HG03378 (cell line): ENCODE measurements around the gene TEDC2.
"Not testable (repeated sequence)": the region's sequence is repeated elsewhere in the genome, so short reads cannot be mapped to it uniquely, and the experiment has no call there.

ENCODE experiments used
- ATAC-seq: cut with Tn5 transposase; IDR thresholded peaks from one replicate; pipeline ENCODE4 v1.9.1; 2021; ENCODE audit warnings: mild to moderate bottlenecking, moderate library complexity; ENCODE audit not compliant: unreplicated experiment

TEDC2 gene

DNA sequence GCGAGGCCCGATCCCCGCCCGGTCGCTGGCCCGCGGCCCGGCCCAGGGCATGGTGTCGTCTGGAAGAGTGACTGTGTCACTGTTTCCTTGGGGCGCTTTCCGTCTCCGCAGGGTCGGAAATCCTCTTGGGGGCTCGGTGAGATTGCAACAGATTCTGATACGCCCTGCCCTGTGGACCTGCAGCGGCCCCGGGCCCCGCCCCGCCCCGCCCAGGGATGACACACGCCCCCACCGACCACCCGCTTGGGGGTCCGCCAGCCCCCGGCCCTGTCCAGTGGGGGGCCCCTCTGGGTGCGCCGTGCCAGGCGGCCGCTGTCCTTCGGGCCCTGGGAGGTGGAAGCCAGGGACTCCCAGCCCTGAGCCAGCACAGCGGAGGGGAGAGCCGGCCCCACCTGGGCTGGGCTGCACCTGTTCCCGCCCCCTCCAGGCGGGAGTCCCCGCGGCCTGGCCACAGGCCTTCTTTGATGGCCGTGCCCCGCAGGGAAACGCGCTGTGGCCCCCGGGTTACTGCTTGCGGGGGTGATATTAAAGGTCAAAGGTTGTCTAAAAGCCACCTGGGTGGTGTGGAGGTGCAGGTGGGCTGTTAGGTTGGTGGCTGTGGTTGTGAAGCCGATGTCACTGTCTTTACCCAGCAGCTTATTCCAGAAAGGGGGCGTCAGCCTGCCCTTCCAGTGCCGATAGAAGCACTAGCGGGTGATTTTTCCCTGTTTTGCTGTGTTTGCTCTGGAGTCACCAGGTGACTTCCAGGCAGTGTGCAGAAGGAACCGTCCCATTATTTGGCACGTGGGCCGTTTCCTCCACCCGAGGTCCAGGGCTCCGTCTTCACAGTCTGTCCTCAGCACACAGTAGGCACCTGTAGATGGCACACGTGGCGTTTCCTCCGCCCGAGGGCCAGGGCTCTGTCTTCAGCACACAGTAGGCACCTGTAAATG, 15.8 kb downstream of the TEDC2 start:
- no peak for ATAC-seq

DNA sequence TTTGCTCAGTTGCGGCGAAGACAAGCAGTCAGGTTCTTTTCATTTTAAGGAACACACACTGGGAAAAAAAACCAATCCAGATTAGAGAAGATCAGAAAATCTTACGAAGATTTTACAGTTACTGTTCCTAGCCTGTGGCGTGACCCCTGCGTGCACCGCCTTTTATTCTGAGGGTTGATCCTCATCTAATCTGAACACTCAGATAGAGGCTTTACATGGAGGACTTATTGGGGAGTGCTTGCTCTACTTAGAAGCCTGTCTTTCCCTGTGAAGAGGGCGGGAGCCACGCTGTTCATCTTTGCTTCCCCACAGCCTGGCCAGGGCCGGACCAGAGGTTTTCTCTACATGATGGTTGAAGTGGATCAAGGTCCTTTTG, 16.4 kb downstream of the TEDC2 start:
- ATAC-seq = no peak

DNA sequence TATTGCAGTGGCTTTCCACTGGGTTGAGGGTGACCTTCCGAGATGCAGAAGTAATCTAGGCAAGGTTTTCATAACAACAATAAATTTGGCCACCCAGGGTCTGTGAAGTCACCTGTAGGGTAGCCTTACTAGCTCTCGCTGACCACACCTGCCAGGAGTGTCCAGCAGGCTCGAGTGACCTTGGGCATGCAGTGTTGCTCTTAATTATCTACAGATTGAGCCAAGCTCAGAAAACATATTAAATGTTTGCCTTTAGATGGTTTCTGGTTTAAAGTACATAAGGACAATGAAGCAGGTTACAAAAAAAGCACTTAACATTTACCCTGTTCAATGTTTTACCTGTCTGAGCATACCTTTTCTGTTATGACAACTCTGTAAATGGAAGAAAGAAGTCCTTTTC, 16.8 kb downstream of the TEDC2 start:
- no peak for ATAC-seq

DNA sequence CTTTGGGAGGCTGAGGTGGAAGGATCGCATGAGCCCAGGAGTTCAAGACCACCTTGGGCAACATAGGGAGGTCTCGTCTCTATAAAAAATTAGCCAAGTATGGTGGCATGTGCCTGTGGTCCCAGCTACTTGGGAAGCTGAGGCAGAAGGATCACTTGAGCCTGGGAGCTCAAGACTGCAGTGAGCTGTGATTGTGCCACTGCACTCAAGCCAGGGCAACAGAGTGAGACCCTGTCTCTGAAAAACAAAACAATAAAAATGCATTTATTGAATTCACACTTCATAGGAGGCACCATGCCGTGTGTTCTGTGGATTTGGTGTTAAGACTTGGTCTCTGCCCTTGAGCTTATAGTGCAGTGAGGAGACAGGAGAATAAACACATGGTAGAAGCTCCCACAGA, 17.4 kb downstream of the TEDC2 start:
- no peak for ATAC-seq

DNA sequence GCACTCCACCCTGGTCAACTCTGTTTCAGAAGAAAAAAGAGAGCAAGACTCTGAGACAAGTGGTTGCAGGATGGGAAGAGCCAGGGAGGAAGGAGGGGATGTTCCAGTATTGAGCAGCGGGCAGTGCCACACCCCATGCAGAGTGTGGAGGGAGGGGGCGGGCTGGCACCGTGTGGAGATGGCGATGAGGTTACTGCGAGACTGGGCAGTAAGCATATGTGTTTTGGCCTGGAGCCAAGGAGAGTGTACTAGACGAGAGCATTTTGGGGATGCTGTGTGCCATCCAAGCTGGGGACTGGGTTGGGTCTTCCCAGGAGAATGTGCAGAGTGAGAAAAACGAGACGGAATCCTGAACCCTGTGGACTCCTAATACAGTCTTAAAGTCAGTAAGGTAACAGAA, 18.4 kb downstream of the TEDC2 start:
- ATAC-seq = no peak

DNA sequence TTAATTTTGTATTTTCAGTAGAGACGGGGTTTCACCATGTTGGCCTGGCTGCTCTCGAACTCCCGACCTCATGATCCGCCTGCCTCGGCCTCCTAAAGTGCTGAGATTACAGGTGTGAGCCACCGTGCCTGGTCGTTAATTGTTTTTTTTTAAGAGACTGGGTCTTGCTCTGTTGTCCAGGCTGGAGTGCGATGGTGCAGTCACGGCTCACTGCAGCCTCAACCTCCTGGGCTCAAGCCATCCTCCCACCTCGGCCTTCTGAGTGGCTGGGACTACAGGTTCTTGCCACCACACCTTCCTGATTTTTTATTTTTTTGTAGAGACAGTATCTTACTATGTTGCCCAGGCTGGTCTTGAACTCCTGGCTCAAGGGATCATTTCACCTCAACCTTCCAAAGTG, 20.1 kb downstream of the TEDC2 start:
- ATAC-seq = not testable (repeated sequence)

DNA sequence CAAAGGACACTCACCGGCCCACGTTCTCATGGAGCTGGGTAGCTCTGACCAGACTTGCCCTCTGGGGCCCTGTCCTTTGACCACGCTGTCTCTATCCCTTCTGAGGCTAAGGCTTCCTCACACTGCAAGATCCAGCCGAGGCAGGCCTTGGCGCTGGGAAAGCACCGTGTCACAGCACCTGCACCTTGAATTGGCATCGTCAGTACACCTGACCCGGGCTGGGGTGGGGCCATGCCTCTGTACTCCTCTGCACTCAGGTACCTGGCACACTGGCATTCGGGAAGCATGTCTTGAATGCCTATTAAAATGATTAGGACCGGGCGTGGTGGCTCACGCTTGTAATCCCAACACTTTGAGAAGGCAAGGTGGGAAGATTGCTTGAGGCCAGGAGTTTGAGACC, 21.0 kb downstream of the TEDC2 start:
- ATAC-seq = no peak

DNA sequence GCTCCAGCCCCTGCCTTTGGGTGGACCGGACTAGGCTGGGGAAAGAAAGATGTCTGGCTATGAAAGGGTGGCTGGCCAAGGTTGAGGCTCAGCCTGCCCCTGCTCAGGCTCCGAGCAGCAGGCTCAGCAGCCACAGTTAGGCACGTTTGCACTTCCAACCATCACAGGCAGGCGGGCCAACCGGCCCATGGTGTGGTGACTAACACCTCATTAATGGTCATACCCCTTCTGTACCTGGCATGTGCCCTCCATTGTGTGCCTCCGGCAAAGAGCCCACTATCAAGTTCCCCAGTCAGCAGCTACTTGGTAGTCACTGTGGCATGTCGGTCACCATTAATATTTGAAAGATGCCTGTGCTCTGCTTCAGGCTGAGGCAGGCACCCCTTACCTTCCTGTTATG, 21.8 kb downstream of the TEDC2 start:
- no peak for ATAC-seq

DNA sequence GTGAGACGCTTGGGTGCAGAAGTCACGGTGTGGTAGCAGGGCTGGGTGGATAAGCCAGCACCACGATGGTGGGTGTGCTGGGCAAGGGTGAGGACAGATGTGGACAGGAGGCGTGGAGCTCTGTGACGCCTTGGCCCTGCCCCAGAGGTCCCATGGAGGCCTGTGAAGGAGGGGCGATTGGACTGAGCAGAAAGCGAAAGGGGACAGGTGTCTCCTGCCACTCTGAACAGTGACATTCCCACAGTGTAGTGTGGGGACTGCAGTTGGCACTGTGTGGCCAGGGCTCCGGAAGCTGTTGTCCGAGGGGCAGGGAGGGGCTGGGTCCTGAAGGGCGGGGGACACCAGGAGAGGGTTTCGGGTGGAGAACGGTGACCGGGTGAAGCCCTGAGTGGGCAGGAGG, 22.3 kb downstream of the TEDC2 start:
- no peak for ATAC-seq

DNA sequence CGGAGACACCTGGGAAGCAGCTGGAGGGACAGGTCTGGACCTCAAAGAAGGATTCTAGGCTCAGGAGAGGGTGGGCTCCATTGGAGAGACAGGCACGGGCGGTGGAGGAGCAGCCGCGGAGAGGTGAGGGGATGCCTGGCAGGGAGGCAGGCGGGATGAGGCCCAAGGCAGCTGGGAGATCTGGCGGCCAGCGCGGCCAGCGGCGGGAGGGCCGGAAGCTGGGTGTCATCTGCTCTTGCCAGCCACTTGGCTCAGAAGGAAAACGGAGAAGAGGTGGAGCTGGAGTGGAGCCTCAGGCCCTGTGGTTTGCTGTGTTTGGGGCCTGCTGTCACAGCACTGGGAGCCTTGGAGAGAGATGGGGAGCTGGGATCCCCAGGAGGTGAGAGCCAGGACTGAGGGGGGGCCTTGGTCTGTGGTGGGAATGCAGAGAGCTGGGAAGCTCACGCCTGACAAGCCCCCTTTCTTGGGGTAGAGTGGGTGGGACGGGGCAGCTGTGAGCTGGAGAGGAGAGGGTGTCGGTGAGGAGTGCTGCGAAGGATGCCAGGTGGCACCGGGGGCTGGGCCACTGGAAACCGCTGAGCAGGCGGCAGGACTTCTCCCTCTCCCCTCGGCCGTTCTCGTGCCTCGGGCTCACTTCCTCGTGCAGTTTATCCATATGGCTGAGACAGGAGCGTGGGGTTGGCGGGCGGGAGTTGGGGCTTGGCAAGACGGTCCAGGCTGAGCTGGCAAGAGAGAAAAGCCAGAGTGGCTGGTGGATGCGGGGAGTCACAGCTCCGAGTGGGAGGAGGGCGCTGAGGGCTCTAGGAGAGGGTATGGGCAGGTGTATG, 23.0 kb downstream of the TEDC2 start:
- ATAC-seq = no peak

DNA sequence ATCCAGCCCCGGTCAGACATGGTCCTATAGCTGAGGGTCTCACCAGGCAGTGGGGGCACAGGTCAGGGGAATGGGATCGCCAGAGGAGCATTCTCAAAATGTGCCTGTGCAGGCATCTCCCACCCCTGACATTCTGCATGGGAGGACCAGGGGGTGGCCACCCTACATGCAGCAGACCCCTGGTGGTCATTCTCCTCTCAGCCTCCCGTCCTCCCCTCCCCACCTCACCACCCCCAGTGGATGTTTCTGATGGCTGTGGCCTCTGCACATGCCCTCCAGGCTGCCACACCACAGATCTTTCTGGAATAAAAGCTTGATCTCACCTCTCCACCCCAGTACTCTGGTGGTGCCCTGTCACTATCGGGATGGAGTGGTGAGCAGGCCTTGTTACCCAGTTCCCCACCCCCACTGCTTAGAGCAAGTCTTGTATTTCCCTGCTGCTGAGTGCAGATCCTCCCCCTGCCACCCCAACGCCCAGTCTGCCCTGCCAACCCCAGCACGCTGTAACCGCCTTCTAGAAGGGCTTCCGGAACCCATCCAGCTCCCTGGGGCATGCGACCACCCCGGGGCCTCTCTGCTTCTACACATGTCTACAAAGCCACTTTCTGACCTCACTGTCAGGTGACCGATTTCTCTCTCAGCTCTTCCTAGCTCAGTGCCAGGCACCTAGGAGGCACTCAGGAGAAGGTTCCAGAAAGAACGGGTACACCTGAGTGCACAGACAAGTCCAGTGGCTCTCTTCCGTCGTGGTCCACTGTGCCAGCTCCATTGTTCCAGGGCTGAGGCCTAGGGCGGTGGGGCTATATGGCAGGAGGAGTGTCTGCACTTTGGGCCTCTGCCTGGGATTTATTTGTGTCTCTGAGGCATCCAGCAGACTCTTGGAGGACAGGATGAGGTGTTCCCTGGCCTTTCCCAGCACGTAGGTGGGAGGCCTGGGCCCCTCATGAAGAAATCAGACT, 24.3 kb downstream of the TEDC2 start:
- no peak for ATAC-seq

DNA sequence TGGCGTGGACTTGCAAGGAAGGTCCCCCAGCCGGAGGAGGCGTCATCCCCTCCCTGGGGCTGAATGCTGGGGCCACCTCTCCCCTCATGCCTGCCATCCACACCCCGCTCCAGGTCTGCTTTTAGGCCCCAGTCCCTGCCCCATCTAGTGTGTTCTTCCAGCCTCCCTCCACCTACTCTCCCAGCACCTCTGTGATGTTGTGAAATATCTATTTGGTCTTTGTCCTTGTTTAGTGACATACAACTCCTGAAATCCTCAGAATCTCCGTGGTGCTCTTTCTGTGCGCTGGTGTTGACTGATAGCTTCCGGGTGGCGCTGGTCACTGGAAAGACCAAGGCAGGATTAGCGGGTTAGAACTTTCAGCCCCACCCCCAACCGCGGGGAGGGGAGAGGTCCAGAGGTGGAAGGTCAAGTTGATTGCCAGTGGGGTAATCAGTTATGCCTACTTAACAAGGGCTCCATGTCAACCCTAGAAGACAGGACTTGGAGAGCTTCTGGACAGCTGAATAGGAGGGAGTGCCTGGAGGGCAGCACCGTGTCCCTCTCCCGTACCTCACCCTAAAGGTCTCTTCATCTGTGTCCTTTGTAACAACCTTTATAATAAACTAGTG, 25.1 kb downstream of the TEDC2 start:
- ATAC-seq = no peak

DNA sequence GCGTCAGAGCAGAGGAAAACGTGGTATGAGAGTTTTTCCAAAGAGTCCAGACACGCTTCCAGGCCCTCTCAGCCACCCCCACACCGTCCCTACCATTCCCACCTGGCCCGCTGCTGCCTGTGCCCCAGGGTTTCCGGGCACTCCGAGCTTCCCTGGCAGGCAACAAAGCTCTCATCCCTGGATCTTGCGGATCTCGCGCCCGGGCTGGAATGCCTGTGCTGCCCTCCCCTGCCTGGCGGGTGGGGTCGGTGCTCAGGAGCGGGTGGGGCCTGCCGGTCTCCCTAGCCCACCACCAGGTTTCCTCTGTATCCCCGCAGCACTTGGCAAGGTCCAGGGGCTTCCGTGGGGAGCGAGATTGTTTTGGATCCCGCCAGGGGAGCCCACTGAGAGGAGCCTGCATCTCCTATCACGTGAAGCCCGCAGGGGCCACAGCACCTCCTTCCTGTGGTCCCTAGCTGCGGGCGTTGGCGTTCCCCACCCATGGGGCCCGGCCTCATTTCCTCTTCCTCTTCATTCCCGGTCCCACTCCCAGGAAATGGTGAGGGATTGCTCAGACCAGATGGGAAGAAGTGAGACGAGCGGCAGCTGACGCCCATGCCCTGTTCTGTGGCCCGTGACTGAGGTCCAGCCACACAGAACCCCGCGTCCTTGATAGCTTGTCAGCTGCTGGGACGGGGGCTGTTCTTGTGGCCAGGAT, 26.1 kb downstream of the TEDC2 start:
- no peak for ATAC-seq

DNA sequence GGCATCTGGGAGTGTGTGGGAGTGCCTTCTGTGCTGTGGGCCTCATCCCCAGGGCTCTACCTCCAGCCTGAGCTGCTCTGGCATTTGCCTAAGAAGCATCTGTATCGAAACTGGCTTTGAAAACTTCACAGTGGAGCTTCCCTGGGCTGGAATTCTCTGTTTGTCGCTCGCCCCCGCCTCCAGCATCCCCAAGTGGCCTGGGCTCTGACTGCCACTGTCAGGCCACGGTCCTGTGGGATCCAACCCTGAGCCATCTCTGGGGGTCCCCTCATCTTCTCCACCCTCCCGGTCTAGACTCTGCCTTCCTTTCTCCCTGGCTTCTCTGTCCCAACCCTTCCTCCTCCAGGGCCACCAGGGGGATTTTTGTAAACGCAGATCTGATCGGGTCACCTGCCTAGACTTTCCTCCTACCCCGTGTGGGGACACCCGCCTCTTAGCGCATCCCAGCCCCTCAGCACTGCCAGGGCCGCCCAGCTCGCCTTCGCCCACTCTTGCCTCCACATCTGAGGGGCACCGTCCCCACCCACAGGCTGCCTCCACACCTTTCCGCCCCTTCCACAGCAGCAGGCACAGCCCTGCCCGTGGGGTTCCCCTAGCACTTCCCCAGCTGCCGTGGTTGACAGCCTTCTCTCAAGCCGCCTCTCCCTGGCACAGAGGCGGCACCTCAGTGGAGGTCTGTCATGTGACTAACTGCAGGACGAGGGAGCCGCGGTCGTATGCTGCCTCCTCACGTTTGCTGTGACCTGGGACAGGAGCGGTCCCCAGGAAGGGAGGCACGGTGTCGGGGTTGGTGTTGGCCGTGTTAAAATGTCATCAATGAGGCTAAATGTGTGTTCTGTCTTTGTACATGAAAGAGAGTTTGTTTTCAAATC, 27.0 kb downstream of the TEDC2 start:
- ATAC-seq = peak; percentile 53

DNA sequence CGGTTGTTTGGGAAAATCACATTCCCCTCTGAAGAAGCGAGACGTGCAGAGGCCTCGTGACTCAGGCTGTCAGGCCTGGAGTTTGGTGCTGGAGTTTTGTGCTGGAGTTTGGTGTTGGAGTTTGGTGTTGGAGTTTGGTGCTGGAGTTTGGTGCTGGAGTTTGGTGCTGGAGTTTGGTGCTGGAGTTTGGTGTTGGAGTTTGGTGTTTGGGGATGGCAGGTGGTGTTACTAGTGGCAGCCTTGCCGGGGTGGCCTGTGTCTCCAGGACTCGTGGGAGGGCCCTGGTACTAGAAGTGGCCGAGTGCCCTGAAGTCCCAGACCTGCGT, 27.6 kb downstream of the TEDC2 start:
- ATAC-seq = no peak

DNA sequence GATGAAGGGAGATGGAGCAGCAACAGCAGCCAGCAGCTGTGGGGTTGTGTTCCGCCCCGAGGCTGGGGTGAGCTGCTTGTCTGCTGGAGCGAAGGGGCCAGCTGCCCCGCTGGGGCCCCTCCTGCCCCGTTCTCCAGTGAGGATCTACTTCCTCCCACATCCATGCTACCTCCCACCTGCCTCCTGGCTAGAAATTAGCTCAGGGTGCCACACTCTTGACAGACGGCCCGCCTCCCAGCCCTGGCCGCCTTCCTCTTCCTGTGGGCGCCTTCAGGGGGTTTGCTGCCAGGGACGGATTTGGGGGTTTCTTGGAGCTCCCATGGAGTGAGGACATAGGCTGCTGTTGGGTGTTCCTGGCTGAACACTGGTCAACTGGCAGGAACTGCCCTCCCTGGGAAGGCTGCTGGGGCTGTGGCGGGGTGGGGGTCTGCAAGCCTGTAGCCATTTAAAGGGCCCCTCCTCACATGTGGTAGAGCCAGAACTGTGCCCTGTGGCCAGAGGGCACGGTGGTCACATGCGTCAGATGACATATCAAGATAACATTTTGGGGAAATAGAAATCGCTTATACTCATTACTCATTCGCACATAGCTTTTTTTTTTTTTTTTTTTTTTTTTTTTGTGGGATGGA, 28.1 kb downstream of the TEDC2 start:
- no peak for ATAC-seq

DNA sequence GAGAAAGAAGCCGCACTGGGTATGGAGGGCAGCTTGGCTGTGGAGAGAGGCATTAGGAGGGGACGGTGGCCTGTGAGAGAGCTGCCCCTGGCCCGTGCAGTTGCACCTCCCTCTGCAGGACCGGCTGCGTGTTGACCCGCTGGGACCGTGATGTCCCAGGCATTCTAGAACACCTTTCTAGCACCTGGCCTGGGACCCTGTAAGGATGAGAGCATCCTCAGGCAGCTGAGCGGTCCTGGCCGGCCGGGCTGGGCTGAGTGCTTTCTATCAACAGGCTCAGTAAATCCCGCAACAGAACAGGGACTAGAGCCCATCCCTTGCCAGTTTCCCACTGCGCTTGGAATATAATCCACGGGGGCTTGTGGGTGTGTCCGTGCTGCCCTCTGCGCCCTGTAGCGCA, 29.7 kb downstream of the TEDC2 start:
- ATAC-seq = no peak

DNA sequence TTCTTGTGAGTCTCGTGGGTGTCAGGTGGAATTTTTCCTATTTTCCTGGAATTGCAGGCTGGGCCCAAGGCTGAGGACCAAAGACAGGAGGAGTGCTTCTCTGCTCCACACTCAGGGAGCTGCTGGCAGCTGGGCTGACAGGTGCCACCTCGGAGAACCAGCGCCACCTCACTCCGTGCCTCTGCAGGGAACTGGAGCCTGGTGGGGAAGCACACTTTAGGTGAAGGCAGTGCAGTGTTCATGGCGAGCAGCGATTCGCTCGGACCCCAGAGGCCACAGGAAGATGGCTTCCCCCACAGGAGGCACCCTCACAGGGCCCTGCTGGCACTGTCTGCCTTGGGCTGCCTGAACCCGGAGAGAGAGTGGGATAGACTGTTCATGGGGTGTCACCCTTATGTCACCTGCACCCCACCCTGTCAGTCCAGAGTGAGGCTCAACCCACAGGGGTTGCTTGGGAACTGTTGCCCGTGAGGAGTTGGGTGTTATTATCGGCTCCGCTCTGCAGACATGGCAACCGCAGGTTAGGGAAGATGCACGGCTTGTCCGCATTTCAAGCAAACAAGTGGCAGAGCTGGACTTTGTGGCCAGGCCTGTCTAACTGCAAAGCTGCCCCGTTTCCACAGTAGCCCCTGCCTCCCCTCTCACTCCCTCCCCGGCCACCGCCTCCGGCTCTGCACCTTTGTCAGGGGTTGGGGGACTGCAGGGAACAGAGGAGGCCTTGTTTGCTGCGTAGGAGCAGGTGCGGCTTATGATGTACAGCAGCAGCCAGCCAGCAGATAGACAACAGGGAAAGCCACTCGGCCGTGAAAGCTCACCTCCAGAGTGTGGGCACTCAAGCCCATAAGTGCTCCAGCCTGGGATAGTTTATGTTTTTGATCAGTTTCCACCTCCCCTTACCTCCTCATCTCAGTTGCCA, 30.5 kb downstream of the TEDC2 start:
- no peak for ATAC-seq
